ENCODE results near the gene DCTN1.

- TF ChIP-seq CTCF (IDR thresholded peaks at IDR 0.05; ENCODE audit: low read depth, low read length) (no peak), MAX (IDR thresholded peaks at IDR 0.05; ENCODE audit: low read depth, low read length) (no peak), MYC (IDR thresholded peaks at IDR 0.05; ENCODE audit: low read depth, low read length) (no peak)
Observed at GRCh38 chr2:74371421-74371820, 8.7 kb downstream of the DCTN1 start.
